Left lung (tissue), 10 donors: ENCODE measurements around the gene SPEM2. TPM values are rescaled to one million over a fixed set of nuclear protein-coding genes. Genes with fewer than 3 reads are reported as not detected.

Source experiments
- ATAC-seq: fragments of 200-7000 bp; cut with Tn5 transposase; one replicate; pipeline ENCODE4 v1.9.1; 2020; ENCODE audit warnings: moderate library complexity
- DNase-seq, 4 donors: peaks; one replicate each; pipeline ENCODE4 v3.0.0-alpha.2; 2013 to 2020
- H3K27ac ChIP-seq, 2 donors: fragments of 200-600 bp; sonication (generic) in 1 of 2; one replicate each; pipeline versions ENCODE4 v1.5.0 to v1.8.0; 2020 to 2021
- H3K27me3 ChIP-seq, 2 donors: fragments of 200-600 bp; sonication (generic) in 1 of 2; one replicate each; pipeline versions ENCODE4 v1.5.0 to v1.8.0; 2020 to 2021
- H3K36me3 ChIP-seq, 2 donors: fragments of 200-600 bp; sonication (generic) in 1 of 2; one replicate each; pipeline versions ENCODE4 v1.5.0 to v1.8.0; 2020 to 2021
- H3K4me1 ChIP-seq, 2 donors: fragments of 200-600 bp; one replicate each; pipeline ENCODE4 v1.8.0; 2021
- H3K4me3 ChIP-seq, 2 donors: fragments of 200-600 bp; sonication (generic) in 1 of 2; one replicate each; pipeline versions ENCODE4 v1.5.0 to v1.8.0; 2020 to 2021; ENCODE audit warnings: mild to moderate bottlenecking in 1 of 2
- H3K9me3 ChIP-seq, 2 donors: fragments of 200-600 bp; sonication (generic) in 1 of 2; one replicate each; pipeline versions ENCODE4 v1.5.0 to v1.8.0; 2020 to 2021
- CTCF ChIP-seq, 2 donors: fragments of 200-600 bp; sonication (generic) in 1 of 2; IDR thresholded peaks; one replicate each; pipeline versions ENCODE4 v1.5.0 to v1.8.0; 2021; ENCODE audit warnings: antibody characterized with exemption in 2 of 2
- intact Hi-C, 2 donors: fragments of 100-400 bp; cut with DNase I; formaldehyde crosslinking; loops; one replicate each; pipeline versions ENCODE4 v1.11.2 to v1.14.2; 2022
- polyA plus RNA-seq, 6 donors: library from polyadenylated mRNA; unstranded; fragments of 120-200 nt; gene quantifications; one replicate each; pipeline ENCODE4 v1.2.1, GENCODE V29; 2013; ENCODE audit not compliant: insufficient read length in 6 of 6
- total RNA-seq, 2 donors: library from RNA; stranded (reverse); fragmentation: NEBNext Ultra II Directional; extraction: Animal tissue kit (Norgen Biotek cat#: 25700); gene quantifications; one replicate each; pipeline ENCODE4 v1.2.1, GENCODE V29; 2021
- donor health status: DM: no; HTN: yes; CAD: no.
- donor health status: DM: no; HTN: no; CAD: no.

Gene SPEM2
- total and polyA plus RNA-seq, 8 donors, result not detected

GRCh38 chr17:7423679-7424078 is 1.7 kb upstream of the SPEM2 start:
- no peak for DNase-seq
- H3K27me3 ChIP-seq, result no peaks in the 10 kb centered on the region
- no peak overlapping the region for H3K4me3 ChIP-seq
- no peak overlapping the region for H3K27ac ChIP-seq
- no peaks in the 10 kb centered on the region for H3K4me1 ChIP-seq
- no peak for TF ChIP-seq CTCF (IDR thresholded peaks at IDR 0.05)
- no peaks in the 10 kb centered on the region for H3K9me3 ChIP-seq
- no peaks in the 10 kb centered on the region for H3K36me3 ChIP-seq
- no peak for ATAC-seq
- intact Hi-C loops, result no loop called here

DNA sequence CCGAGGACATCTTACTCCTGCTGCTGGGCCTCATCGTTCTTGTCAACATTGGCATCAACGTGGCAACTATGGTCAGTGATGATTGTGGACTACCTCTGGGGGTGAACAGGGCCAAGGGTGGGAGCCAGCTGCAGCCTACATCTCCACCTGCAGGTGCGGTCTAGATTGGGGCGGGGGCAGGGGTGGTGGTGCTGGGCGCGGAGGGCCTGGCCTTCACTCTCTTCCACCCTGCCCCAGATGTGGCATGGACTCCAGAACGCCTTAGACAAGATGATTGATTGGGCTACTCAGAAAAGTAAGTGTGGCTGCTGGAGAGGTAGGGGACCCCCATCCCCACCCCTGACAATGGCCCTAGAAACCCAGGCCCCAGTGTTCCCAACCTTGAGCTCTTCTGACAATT is 340 bp downstream of the SPEM2 start:
- ATAC-seq (no peak), DNase-seq (peak in 1 of 4 donors; percentile 41)
- Histone ChIP-seq H3K36me3 (no peaks in the 10 kb centered on the region), H3K27me3 (no peaks in the 10 kb centered on the region), H3K27ac (no peak overlapping the region), H3K9me3 (no peaks in the 10 kb centered on the region), H3K4me1 (no peaks in the 10 kb centered on the region), H3K4me3 (no peak overlapping the region)
- TF ChIP-seq CTCF (IDR thresholded peaks at IDR 0.05), result no peak
- intact Hi-C loops, result no loop called here

DNA sequence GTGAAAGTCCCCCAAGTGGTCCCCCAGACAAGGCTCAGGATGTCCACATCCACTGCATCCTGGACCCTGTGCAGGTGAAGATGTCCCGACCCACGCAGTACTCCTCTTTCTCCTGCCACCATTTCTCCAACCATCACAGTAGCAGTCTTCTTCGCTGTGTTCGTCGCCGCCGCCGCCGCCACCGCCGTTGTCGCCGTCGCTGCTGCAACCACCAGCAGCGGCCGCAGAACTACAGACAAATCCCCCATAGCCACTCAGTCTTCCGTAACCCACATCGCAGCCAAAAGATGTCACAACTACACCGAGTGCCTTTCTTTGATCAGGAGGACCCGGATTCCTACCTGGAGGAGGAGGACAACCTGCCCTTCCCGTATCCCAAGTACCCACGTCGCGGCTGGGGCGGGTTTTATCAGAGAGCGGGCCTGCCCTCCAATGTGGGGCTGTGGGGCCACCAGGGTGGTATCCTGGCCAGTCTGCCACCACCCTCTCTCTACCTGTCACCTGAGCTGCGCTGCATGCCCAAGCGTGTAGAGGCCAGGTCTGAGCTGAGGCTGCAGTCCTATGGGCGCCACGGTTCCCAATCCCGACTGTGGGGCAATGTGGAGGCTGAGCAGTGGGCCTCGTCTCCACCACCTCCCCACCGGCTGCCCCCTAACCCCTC is 917 bp downstream of the SPEM2 start:
- DNase-seq, result peak in 1 of 4 donors; percentile 65
- no peaks in the 10 kb centered on the region for H3K36me3 ChIP-seq
- H3K4me3 ChIP-seq, result no peak overlapping the region
- TF ChIP-seq CTCF (IDR thresholded peaks at IDR 0.05), result no peak
- intact Hi-C loops, result no loop called here
- no peak for ATAC-seq
- H3K4me1 ChIP-seq, result no peaks in the 10 kb centered on the region
- H3K27me3 ChIP-seq, result no peaks in the 10 kb centered on the region
- no peaks in the 10 kb centered on the region for H3K9me3 ChIP-seq
- H3K27ac ChIP-seq, result no peak overlapping the region

DNA sequence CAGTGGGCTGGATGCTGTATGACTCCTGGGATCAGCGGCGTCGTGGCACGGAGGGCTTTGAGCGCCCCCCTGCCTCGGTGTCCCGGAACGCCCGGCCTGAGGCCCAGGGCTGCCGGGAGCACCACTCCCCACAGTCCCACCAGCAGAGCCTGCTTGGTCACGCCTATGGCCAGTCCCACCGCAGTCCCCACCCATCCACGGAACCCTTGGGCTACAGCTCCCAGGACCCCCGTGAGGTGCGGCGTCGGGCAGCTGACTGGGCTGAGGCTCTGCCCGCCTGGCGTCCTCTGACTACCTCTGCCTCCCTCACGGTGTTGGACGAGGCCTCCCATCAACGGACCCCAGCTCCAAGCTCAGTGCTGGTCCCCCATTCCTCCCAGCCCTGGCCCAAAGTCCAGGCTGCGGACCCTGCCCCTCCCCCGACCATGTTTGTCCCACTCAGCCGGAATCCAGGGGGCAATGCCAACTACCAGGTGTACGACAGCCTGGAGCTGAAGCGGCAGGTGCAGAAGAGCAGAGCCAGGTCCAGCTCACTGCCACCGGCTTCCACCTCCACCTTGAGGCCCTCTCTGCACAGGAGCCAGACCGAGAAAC is 1.6 kb downstream of the SPEM2 start:
- Histone ChIP-seq H3K27me3 (no peaks in the 10 kb centered on the region), H3K36me3 (no peaks in the 10 kb centered on the region), H3K4me1 (no peaks in the 10 kb centered on the region)

More for the DNA sequence above, 1.6 kb downstream of the SPEM2 start:
- no peak for ATAC-seq
- H3K9me3 ChIP-seq, result no peaks in the 10 kb centered on the region
- intact Hi-C loops, result no loop called here
- peak in 1 of 4 donors; percentile 41 for DNase-seq
- TF ChIP-seq CTCF (IDR thresholded peaks at IDR 0.05), result no peak
- no peak overlapping the region for H3K27ac ChIP-seq
- no peak overlapping the region for H3K4me3 ChIP-seq
